ENCODE measurements around the gene BRAT1.

Gene BRAT1

DNA sequence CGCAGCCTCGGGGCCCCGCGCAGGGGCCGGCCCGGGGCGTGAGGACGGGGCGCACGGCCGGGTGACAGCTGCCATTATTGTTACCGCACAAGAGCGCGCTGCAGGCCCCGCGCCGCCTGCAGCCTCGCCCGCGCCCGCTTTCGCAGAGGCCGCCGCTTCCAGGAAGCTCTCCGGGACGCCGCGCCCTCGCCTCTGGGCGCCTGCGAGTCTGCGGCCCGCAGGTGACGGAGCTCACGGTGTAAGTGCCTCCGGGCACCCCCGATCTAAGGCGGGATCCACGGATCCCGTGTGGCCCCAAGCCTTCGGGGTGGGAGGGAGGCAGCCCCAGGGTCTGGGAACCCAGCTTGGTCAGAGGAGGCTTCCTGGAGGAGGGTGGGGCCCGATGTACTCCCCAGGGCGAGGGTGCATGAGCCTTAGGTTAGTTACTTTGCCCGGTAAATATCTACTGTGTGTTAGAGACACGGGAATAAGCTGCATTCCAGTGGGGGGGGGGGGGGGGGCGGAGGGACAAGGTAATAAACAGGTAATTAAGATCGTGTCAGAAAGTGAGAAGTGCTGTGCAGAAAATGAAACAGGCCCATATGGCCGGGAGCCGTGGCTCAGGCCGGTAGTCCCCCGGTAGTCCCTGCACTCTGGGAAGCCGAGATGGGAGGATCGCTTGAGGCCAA, 4.1 kb upstream of the BRAT1 start:
- no peak for DNase-seq

DNA sequence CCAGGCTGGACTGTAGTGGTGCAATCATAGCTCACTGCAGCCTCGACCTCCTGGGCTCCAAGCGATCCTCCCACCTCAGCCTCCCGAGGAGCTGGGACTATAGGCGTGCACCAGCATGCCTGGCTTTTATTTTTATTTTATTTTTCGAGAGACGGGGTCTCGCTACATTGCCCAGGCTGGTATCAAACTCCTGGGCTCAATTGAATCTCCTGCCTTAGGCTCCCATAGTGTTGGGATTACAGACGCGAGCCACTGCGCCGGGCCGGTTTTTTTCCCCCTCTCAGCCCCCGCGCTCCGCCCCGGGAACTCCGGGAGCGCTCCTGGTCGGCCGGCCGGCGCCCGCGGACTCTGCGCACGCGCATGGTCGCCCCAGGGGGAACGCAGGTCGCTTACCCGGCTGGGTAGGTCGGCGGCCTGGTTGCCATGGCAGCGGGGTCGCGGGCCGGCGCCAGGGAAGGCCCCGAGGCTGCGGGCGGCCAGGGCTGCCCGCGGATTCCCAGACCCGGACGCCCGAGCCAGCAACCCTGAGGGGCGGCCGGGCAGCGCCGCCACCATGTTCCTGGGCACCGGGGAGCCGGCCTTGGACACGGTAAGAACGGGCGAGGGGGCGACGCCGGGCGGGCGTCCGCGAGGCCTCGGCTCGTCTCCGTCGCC, 3.4 kb upstream of the BRAT1 start, which contains the start of gene IQCE:
Gene IQCE, plus strand, starts transcription at position 351 of the 654 bp plus-strand sequence. Its CDS starts 203 bp downstream, at position 554.
- DNase-seq = peak; percentile 75

DNA sequence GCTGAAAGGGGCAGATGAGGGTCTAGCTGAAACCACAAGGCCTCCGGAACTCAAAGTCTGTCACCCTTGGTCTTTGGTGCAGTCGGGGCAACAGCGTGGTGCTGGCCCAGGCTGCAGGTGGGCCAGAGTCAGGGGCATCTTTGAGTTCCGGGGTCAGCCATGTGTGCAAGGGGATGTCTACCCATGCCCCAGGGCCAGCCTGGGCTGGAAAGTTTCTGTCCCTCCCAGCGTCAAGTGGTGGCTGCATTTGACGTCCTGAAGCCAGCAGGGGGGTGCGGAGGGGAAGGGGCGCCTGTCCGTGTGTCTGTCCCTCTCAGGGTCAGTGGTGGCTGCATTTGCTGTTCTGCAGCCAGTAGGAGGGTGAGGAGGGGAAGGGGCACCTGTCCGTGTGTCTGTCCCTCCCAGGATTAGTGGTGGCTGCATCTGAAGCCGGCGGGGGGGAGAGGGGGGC, 638 bp downstream of the BRAT1 start:
- DNase-seq = no peak

DNA sequence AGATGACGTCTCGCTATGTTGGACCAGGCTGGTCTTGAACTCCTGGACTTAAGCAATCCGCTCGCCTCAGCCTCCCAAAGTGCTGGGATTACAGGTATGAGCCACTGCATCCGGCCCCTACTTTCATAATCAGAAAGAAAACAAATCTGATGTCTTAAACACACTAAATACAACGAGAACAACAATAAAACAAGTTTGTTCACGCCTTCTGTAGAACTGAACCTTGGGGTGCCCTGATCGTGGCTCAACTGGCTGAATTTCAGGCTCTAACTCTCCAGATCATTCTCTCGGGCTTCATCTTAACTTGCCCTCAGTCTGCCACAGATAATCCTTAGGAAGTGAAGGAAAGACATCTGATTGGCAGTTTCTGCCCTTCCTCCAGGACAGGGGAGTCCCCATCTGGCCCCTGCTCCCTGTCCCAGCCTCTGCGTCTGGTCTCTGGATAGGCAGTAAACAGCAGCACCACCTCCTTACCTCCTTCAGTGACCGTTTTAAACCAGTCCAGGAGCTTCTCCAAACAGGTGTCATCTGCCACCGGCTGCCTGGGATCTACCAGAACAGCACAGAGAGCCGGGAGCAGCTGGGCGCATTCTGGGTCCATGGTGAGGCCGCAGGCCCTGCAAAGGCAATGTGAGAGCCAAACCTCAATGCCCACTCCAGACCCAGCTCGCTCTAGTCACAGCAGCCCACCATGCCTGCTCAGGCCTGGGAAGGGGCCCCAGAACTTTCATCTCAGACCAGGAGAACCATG, 1.3 kb downstream of the BRAT1 start:
- DNase-seq = no peak

DNA sequence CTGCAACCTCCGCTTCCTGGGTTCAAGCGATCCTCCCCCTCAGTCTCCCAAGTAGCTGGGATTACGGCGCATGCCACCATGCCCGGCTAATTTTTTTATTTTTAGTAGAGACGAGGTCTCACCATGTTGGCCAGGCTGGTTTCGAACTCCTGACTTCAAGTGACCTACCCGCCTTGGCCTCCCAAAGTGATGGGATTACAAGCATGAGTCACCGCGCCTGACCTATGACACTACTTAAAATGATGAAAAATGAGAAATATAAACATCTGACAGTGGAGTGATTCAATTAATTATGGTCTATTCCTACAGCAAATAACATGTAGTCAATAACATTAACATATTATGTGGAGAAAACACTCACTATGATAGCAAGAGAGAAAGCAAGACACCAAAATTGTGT, 2.2 kb downstream of the BRAT1 start:
- DNase-seq = no peak

DNA sequence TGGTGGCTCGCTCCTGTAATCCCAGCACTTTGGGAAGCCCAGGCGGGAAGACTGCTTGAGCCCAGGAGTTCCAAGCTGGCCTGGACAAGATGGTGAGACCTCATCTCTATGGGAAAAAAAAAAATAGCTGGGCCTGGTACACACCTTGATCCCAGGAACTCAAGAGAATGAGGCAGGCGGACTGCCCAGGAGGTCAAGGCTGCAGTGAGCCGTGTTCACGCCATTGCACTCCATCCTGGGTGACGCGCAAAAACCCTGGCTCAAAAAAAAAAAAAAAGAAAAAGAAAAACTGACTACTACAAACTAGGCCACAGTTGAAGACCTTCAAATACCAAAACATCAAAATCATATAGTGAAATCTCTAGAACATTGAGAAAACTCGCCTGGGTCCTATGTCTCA, 3.9 kb downstream of the BRAT1 start:
- DNase-seq = no peak

DNA sequence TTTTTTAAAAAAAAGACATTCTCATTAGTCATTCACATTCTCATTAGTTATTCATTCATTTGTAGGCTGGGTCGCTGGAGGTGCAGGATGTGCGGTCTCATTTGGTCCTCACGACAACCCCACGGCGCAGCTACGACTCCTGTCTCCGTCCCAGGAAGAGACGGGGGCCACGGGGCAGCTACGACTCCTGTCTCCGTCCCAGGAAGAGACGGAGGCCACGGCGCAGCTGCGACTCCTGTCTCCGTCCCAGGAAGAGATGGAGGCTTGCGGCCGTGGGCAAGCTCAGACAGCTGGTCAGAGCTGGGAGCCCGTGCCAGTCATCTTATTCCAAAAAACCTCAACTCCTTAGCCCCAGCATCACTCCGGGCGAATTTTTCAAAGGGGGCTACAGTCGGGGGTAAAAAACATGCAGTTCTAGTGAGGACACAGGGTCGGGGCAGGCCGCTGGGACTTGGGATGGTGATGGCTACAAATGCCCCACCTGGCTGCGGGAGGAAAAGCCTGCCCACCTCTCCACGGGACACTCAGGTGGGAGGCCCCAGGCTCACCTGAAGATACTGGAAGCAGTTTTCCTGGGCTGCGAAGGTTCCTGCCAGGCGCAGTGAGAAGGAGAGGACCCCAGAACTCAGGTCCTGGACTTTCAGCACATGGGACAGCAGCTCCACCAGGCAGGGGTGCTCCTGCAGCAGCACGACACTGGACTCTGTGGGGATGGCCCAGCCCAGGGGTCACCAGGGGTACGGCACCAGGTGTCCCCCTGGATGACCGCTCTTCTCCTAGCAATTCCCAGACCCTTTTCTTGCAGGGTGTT, 8.3 kb downstream of the BRAT1 start:
- DNase-seq = no peak

DNA sequence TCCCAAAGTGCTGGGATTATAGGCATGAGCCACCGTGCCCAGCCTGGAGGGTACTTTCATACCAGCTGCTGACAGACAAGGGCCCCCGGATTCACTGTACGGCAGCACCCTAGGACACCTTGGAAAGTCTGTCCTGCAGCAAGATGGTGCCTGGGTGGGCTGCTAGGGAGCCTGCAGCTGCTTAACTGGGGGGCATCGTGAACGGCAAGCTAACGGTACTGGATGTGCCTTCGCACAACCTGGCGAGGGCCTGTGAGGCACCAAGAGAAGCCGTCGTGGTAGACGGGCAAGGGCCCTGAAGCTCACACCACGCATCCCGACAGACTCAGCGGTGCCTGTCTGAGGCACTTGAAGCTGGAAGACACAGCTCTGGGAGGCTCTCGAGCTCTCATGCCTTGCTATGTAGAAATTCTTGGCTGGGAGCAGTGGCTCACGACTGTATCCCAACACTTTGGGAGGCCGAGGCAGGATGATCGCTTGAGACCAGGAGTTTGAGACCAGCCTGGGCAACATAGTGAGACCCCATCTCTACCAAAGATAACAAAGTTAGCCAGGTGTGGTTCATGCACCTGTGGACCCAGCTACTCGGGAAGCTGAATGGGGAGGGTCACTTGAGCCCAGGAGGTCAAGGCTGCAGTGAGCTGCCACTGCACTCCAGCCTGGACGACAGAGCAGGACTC, 9.4 kb downstream of the BRAT1 start:
- DNase-seq = no peak

DNA sequence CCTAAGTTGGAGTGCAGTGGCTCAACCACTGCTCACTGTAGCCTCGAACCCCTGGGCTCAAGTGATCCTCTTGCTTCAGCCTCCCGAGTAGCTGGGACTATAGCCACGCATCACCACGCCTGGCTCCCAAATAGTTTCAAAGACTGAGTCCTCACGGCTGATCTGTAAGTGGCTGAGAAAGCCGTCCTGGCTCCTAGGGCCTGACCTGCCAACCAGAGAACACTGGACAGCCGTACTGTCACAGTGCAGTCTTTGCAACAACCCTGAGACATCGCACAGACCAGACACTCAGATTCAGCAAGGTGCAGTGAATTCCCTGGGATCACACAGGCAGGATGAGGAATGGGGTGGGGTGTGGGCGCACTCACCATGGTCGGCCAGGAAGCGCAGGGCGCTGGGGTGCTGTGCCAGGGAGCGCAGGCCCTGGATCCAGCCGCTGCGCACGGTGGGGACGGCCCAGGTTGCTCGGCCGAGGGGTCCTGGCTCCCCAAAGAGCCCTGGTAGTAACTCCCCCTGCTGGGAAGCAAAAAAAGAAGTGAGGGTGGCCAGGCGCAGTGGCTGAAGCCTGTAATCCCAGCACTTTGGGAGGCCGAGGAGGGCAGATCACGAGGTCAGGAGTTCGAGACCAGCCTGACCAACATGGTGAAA, 10.7 kb downstream of the BRAT1 start:
- DNase-seq = no peak

DNA sequence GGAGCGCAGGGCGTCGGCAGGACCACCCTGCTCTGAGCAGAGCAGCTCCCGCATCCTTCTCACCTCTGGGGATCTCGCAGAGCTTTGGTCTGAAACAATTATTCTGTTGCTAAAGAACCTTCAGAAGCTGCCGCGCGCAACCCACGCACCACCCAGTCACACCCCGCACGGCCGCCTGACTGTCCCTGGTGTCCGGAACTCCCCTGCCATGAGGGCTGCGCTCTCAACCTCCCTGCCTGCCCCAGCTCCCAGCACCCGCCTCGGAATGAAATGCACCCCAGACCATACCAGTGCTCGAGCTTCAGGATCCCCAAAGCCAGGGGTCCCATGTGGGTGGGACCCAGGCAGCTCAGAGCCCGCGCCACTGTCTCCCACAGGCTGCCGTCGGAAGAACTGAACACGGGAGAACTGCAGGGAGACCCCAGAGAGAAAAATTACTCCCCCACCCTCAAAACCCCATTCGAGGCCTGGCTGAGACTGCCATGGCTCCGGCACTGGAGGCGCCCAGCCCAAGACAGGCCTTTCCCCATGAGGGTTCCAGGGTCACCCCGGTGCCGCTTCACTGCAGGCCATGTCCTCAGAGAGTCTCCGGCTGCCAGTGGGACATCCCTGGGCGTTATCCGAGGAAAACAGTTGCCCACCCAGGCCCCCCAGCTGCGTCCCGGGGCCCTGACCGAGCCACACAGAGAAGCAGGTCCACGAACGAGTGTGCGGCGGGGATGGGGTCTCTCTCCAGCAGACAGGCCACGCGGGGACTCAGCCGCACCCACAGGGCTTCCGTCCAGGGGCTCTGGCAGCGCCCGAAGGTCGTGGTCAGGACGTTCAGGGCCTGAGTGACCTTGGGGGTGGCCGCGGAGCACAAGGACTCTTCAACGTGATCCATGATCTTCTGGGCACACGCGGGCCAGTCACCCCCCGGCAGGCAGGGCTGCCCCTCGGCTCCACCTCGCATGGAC, 12.1 kb downstream of the BRAT1 start:
- DNase-seq = no peak

DNA sequence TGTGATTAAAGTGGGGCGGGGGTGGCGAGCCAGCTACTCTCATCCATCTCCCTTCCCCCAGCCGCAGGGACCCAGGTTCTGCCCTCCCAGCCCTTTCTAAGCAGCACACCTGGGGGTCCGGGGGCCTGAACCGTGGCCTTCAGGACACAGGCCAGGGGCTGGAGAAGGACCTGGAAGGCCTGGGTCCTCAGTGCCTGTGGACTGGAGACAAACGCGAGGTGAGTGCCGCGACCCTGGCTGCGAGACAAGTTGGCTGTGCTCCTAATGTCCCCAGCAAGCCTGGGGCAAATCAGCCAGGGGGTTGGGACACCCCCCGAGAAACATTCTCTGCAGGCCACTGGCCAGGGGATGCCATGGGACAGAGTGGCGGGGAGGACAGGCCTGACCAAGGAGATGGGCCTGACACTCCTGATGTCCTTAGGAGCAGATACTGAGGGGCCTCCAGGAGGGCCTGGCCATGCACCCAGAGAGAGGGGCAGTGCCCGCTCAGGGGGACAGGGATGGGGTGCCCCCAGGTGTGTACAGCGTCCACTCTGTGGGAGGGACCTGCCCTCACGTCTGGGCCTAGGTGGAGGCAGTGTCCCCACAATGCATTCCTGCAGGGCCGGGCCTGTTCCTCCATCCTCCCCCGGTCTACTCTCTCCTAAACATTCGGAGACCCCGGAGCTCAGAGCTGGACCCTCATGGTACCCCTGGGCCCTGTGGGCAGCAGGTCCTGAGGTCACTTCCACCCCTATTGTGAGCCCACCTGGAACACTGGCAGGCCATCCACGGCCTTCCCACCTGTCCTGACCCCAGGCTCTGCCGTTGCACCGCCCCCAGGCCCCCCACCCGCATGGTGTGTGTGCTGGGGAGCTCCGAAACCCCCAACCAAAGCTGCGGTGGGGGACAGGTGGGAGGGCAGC, 13.1 kb downstream of the BRAT1 start:
- DNase-seq = no peak

DNA sequence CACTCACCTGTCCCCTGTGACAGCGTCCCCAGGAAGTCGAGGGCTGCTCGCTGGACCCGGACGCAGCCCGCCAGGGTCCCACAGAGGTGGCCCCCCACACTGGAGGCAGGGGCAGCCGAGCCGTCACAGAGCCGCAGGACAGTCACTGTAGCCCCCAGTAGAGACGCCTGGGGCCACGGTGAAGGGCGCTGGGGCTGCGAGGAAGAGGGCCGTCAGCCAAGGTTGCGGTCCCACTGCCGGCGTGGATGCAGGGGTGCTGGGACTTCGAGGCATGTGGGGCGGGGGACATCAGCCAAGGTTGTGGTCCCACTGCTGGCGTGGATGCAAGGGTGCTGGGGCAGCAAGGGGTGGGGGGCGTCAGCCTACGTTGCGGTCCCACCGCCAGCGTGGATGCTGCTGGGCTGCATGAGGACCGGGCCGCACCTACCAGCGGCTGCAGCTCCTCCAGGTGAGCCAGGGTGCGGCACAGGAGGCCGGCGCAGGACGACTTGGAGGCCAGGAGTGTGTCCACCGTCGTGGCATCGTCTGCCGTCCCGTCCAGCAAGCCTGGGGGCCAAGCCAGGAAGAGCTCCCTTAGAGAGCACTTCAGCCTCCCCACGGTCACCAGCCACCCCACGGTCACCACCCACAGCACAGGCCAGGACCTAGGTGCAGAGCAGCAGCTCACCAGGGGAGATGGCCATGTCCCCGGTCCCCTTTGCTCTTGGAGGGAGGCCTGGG, 13.9 kb downstream of the BRAT1 start:
- no peak for DNase-seq

DNA sequence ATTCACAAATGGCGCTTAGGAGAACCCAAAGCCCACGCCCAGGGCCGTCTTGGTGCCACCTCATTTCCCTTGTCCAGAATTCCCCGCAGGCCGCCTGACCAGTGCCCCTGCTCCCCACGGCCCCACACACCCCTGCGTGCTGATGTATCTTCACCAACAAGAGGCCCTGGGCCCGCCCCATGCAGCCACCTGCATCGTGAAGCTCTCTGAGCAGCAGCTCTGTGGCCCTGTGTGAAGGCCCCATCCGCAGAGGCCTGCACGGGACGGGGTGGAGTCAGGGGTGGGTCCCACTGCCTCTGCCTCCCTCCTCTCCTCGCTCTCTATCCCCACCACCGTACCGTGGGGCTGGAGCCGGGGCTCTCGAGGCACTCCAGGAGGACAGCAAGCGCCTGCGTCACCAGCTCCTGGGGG, 14.7 kb downstream of the BRAT1 start:
- DNase-seq = no peak

DNA sequence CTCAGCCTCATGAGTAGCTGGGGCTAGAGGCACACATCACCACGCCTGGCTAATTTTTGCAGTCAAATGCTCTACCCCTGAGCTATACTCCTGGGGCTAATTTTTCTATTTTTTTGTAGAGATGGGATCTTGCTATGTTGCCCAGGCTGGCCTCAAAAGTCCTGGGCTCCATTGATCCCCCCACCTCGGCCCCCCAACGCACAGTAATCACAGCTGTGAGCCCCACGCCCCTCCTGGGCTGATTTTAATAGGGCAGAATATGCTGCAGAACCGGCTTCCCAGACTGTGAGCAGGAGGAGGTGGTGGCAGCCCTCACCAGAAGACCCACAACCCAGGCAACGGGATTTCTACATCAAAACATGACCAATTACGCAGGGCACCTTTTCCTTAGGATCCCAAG, 15.2 kb downstream of the BRAT1 start:
- DNase-seq = no peak

DNA sequence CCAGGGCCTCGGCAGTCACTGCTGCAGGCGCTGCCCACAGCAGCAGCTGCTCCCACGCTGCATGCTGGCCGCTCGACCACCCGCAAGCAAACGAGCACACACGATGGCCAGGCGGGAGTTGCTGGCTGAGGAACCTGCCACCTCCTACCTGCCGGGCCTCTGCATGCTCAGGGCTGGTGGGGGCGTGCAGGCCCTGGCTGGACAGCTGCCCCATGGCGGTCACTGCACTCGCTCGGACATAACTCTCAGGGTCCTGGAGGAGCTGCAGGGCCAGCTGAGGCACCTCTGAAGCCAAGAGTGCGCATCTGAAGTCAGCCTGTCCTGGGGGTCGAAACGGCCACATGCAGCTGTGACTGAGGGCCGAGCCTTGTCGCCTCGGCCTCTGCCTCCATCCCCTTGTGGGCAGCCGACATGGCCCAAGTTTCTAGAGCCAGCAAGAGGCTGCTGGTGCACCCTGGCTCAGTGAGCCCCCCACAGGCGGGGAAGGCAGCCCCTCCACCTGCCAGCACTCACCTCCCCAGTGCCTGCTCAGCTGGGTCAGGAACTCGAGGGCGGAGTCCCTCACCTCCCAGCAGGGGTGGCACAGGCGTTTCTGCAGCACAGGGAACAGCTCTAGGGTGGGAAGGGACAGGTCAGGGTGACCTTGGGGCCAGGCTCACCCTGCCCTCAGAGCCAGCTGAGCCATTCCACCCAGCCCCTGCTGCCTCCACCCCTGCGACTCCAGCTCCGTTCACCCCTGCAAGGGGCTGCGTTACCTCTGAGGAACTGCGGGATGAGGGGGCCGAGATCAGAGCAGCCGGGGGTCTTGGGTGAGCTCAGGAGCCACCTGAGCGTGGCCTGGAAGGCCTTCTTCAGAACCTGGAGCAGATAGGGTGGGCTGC, 16.1 kb downstream of the BRAT1 start:
- DNase-seq = no peak

DNA sequence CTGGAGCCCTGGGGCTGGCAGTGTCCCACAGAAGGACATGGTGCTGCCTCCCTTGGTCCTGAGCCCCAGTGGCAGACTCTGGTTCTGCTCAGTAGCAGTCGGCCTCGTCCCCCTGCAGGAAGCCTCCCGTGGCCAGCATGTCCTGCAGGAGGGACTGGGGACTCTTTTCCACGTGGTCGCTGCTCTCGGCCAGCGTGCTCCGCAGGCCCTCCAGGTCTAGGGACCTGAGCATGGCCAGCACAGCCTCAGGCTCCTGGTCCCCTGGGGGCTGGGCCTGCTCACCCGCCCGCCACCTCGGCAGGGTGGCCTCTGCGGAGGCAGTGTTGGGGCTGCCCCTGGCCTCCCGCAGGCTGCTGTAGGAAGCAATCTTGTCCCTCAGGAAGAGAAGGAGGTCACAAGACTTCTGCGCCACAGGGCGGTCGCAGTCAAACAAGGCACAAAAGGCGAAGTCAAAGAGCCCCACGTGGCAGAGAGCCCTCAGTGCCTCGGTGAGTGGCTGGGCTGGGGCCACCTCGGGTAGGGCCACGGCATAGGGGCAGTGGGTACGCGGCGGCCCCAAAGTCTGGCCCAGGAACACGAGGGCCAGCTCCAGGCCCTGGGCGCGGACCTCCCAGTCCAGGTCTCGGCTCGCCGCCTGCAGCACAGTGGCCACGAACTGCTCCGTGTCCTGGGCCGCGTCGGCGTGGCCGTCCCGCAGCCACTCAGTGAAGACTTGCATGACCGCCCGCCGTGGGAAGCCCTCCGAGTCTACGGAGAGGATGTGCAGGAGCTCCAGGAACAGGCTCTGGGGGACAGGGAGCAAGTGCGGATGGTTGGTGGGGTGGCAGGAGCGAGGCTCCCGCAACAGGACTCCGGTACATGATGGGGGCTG, 17.1 kb downstream of the BRAT1 start:
- no peak for DNase-seq

All from MV-4-11 (cell line).